Astrocyte of the hippocampus (primary cell): Measurements from ENCODE around the gene THSD4.
A peak's percentile ranks its signal among the peaks of the same experiment; 100 is the strongest.

Source experiments
- DNase-seq: peaks from one replicate; pipeline ENCODE4 v3.0.0; 2011; ENCODE audit warnings: low read depth, low spot score

The THSD4 gene

GRCh38 chr15:71683411-71684274 lies 568.4 kb downstream of the THSD4 start:
- no peak for DNase-seq

DNA sequence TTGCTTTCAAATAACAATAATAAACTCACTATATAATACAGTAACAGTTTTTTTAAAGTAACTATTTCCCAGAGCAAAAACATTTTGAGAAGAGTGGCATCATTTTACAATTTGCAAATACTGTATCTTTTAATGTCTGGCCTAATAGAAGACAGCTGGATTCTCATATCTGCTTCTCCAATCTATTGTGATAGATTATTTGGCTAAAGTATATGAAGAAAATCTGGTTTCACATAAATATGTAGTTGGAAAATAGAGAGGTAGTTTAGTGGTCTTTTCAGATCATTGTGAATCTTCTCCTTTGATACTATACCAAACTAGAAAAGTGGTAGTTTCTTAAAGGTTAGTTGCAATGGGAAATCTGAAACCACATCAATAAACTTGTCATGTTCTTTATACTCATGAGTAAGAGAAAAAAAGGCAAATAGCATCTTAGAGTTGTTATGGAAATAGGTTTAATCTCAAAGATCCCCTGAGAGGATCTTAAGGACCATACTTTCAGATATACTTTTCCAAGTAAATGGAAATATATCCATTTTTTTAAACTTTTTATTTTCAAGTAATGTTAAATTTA lies 570.2 kb downstream of the THSD4 start:
- no peak for DNase-seq

DNA sequence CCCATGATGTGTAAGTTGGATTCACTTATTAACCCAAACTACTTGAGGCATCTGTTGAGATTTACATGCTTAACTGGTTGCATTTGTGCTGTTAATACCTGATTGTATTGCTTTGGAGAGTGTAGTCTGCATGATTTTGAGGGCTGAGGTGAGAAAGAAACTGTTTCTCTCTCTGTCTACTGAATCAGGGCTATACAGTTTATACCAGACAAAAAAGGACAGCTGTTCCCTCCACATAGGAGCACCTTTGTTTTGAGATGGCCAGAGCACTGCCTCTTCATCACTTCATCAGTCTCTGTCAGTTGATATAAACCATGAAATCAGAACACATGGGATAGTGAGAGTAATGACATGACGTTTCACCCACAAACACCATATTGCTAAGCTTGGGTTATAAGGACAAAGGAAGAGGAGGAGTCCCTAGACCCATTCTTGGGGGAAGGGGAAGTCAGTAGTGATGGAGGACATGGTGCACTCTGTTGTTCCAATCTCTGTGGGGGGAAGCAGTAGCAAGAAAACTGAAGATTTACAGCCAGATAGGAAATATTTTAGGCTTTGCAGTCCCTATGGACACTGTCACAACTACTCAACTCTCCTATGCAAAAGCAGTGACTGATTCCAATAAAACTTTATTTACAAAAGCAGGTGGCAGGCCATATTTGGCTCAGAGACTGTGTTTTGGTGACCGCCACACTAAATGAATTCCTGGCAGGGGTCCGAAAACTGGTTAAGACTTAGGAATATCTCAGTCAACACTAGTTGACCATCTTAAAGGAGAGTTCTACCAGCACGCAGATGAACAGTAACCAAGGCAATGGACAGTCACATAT lies 571.2 kb downstream of the THSD4 start:
- DNase-seq: no peak

DNA sequence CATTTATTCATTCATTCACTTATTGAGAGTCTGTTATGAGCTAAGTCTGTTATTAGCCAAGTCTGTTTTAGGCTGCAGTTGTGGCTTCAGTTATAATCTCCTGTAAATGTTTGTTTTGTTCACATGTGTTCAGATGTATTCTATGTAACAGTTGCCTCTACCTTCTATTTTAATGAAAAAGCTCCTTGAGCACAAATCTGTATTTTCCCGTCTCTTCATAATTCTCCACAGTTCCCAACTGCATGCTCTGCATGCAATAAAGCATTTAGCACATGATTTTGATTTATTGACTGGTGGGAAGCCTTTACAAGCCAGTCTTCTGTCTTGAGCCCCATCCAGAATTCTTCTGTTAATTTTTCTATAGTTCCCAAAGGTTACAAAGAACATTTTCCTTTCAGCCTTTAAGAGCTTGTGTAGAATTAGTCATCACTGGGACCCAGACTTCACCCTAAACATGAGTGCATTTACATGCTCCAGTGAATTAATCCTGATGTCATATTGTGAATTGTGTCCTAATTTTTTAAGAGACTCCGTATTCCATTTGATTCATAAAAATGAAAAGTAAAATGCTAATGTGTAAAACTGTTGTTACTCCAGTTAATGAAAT lies 572.7 kb downstream of the THSD4 start:
- peak; percentile 53 for DNase-seq

- no peak for DNase-seq
Measured at GRCh38 chr15:71688509-71689094, 573.3 kb downstream of the THSD4 start.

- DNase-seq: no peak
Measured at GRCh38 chr15:71691081-71691457, 575.8 kb downstream of the THSD4 start.

GRCh38 chr15:71691458-71692417 lies 576.5 kb downstream of the THSD4 start:
- DNase-seq: peak; percentile 96

GRCh38 chr15:71697236-71697635 lies 582.0 kb downstream of the THSD4 start:
- no peak for DNase-seq

- DNase-seq: no peak
Measured at GRCh38 chr15:71698030-71698429, 582.8 kb downstream of the THSD4 start.

- no peak for DNase-seq
Measured at GRCh38 chr15:71698742-71699141, 583.5 kb downstream of the THSD4 start.

DNA sequence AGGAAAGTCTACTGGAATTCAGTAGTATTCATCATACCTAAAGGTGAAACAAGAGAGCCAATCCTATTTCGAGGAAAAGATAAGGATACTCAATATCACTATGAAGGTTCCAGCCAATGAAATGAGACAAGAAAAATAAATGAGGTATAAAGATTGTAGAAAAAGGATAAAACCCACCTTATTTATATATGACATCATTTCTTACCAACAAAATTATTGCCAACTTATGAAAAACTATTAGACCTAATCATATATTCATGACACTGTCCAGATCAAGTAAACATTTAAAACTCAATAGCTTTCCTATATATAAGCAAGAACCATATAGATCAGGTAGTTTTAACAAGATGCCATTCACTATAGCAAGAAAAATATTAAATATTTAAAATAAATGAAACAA lies 584.7 kb downstream of the THSD4 start:
- no peak for DNase-seq

GRCh38 chr15:71701808-71702207 lies 586.5 kb downstream of the THSD4 start:
- no peak for DNase-seq

- DNase-seq: no peak
Measured at GRCh38 chr15:71702496-71702895, 587.2 kb downstream of the THSD4 start.

- DNase-seq: peak; percentile 69
Measured at GRCh38 chr15:71705151-71705550, 589.9 kb downstream of the THSD4 start.

DNA sequence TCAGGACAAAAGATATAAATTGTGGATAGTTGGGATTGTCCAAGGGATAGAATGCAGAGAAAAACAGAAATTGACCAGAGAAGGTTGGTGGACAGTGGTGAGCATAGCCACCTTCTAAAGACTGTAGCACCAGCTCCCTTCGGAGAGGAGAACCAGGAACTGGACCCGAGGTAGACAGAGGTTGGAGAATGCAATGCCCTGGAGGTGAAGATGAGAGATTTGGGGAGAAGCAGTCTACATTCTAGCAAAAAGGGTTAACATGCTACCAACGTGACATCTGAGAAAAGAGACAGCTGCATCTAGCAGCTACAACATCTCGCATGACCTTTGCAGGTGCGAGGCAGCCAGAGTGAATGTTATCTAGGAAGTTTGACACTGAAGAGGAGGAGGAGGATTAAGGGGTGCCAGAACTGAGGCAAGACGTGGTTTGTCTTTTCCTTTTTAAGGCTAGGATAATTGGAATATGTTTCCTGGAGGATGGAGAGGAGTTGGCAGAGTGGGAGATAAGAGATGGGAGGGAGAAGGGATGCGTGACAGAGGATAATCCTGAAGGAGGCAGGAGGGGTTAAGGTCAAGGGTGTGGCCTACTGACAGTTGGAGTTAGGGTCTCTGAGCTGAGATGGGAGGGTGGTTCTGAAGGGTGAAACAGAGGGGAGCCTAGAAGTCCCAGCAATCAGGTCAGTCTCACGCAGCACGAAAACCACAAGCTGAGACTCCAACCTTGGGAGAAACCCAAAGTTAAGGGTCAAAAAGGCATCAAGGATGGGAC lies 591.4 kb downstream of the THSD4 start:
- DNase-seq: no peak

- peak; percentile 39 for DNase-seq
Measured at GRCh38 chr15:71707230-71708050, 592.2 kb downstream of the THSD4 start.

DNA sequence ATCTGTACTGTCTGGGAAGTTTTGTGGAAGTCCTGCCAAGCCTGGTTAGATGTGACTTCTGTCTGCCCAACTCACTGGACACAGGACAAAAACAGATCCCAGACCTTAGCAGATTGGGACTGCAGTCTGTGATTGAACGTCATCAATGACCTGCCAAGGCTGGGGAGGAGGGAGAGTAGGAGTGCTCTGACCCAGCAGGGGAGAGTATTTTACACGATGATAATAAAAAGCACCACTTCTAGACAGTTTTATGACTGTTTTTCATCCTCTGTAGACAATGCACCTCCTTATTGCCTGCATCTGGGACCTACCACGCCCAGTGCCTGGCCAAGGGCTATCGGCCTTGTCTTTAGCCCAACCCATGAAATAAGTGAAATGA lies 592.8 kb downstream of the THSD4 start:
- no peak for DNase-seq

GRCh38 chr15:71708741-71709140 lies 593.5 kb downstream of the THSD4 start:
- DNase-seq: no peak
